HL-60 (cell line): Measurements from ENCODE around the gene AQP3.

ENCODE experiments used
- DNase-seq, 2 experiments: peaks; one replicate each; pipeline ENCODE4 v3.0.0-alpha.2; 2010 to 2020; ENCODE audit warnings: low read depth in 1 of 2, low spot score in 1 of 2
- H3K27ac ChIP-seq: fragments of 250-450 bp; sonication (Bioruptor Pico); replicated peaks from 2 replicates; pipeline ENCODE4 v1.5.1; 2020; ENCODE audit warnings: mild to moderate bottlenecking, moderate library complexity
- H3K27me3 ChIP-seq: fragments of 250-450 bp; sonication (Bioruptor Pico); 2 replicates; pipeline ENCODE4 v1.5.1; 2021; ENCODE audit warnings: mild to moderate bottlenecking, moderate library complexity; ENCODE audit not compliant: insufficient read depth, poor library complexity, severe bottlenecking
- H3K4me3 ChIP-seq: replicated peaks from 2 replicates; pipeline ENCODE4 v1.5.1; 2011; ENCODE audit warnings: mild to moderate bottlenecking, control low read depth, low read length; ENCODE audit not compliant: insufficient read depth
- CTCF ChIP-seq: IDR thresholded peaks from one replicate; pipeline ENCODE4 v1.5.1; 2011; ENCODE audit warnings: low read length, control low read depth, inconsistent platforms; ENCODE audit not compliant: insufficient read depth
- GABPA ChIP-seq: IDR thresholded peaks from 2 replicates; pipeline ENCODE4 v1.6.1; 2012; ENCODE audit warnings: low read depth
- POLR2AphosphoS5 ChIP-seq: IDR thresholded peaks from 2 replicates; pipeline ENCODE4 v1.6.1; 2012; ENCODE audit warnings: low read depth
- REST ChIP-seq: IDR thresholded peaks from 2 replicates; pipeline ENCODE4 v1.6.1; 2012; ENCODE audit warnings: low read depth; ENCODE audit not compliant: insufficient replicate concordance
- SPI1 ChIP-seq: IDR thresholded peaks from 2 replicates; pipeline ENCODE4 v1.6.1; 2012; ENCODE audit warnings: low read depth, mild to moderate bottlenecking, borderline replicate concordance

AQP3 gene

GRCh38 chr9:33480106-33480505 lies 32.7 kb upstream of the AQP3 start:
- H3K27ac ChIP-seq = no peak overlapping the region
- H3K4me3 ChIP-seq = no peak overlapping the region
- no peak for DNase-seq
- TF ChIP-seq SPI1 = no peak
- no peak for TF ChIP-seq CTCF
- no peak for TF ChIP-seq POLR2AphosphoS5
- TF ChIP-seq GABPA = no peak
- no peak for TF ChIP-seq REST
- H3K27me3 ChIP-seq = no peaks in the 10 kb centered on the region

- DNase-seq = no peak
- Histone ChIP-seq H3K27ac (no peak overlapping the region), H3K4me3 (no peak overlapping the region), H3K27me3 (no peaks in the 10 kb centered on the region)
- TF ChIP-seq CTCF (no peak), GABPA (no peak), SPI1 (no peak), POLR2AphosphoS5 (no peak), REST (no peak)
Measured at GRCh38 chr9:33476503-33476902, 29.1 kb upstream of the AQP3 start.

- Histone ChIP-seq H3K4me3 (no peak overlapping the region), H3K27me3 (no peaks in the 10 kb centered on the region), H3K27ac (no peak overlapping the region)
- no peak for TF ChIP-seq POLR2AphosphoS5
- TF ChIP-seq GABPA = no peak
- no peak for TF ChIP-seq REST
- no peak for TF ChIP-seq SPI1
- no peak for TF ChIP-seq CTCF
- DNase-seq = no peak
Measured at GRCh38 chr9:33475357-33475756, 28.0 kb upstream of the AQP3 start.
